ENCODE data around the gene GTF3C2. TPM values are rescaled to one million over a fixed set of nuclear protein-coding genes. Genes with fewer than 3 reads are reported as not detected.

GTF3C2 gene
- total and polyA plus RNA-seq, 8 donors = 21.2 to 34.3 (median 27.7) TPM

GRCh38 chr2:27379383-27379835 lies 22.8 kb upstream of the GTF3C2 start:
- no peak for TF ChIP-seq CTCF (IDR thresholded peaks at IDR 0.05)
- Histone ChIP-seq H3K27me3 (no peaks in the 10 kb centered on the region), H3K4me1 (peaks cover 5 to 14% (median 5%) of the 10 kb centered on the region in 3 donors), H3K4me3 (peak overlapping the region in 3 of 4 donors; percentile 50 to 64 (median 63)), H3K9me3 (no peaks in the 10 kb centered on the region), H3K36me3 (peaks cover 0 to 47% (median 27%) of the 10 kb centered on the region in 3 donors), H3K27ac (peak overlapping the region in 2 of 4 donors; percentile 90 to 92)
- FAIRE-seq (no peak), ATAC-seq (no peak), DNase-seq (no peak)
- WGBS, 2 donors = 47 to 52% methylated on average over 2 of the region's 2 CpGs
- intact Hi-C loops (cut with DNase I) = no loop called here

- no peak for ATAC-seq
- FAIRE-seq = no peak
- intact Hi-C loops (cut with DNase I) = no loop called here
- Histone ChIP-seq H3K4me1 (peaks cover 5 to 14% (median 5%) of the 10 kb centered on the region in 3 donors), H3K4me3 (peak overlapping the region in 1 of 4 donors; percentile 64), H3K9me3 (no peaks in the 10 kb centered on the region), H3K27me3 (no peaks in the 10 kb centered on the region), H3K36me3 (peaks cover 0 to 47% (median 31%) of the 10 kb centered on the region in 3 donors), H3K27ac (no peak overlapping the region)
- WGBS, 2 donors = 73 to 80% methylated on average over 9 of the region's 9 CpGs
- peak in 1 of 6 donors; percentile 44 for DNase-seq
- no peak for TF ChIP-seq CTCF (IDR thresholded peaks at IDR 0.05)
Observed at GRCh38 chr2:27378809-27379290, 22.3 kb upstream of the GTF3C2 start.

- WGBS, 2 donors = 75% methylated on average over 29 of the region's 29 CpGs
- no peaks in the 10 kb centered on the region for H3K27me3 ChIP-seq
- no peak for FAIRE-seq
- no peak overlapping the region for H3K4me3 ChIP-seq
- ATAC-seq = no peak
- peaks cover 5 to 14% (median 5%) of the 10 kb centered on the region in 3 donors for H3K4me1 ChIP-seq
- DNase-seq = peak in 4 of 6 donors; percentile 36 to 82 (median 53)
- H3K9me3 ChIP-seq = no peaks in the 10 kb centered on the region
- intact Hi-C loops (cut with DNase I) = no loop called here
- H3K27ac ChIP-seq = no peak overlapping the region
- peaks cover 0 to 48% (median 36%) of the 10 kb centered on the region in 3 donors for H3K36me3 ChIP-seq
- TF ChIP-seq CTCF (IDR thresholded peaks at IDR 0.05) = no peak
Observed at GRCh38 chr2:27378096-27378808, 21.7 kb upstream of the GTF3C2 start.

GRCh38 chr2:27377618-27378095 lies 21.1 kb upstream of the GTF3C2 start:
- no peaks in the 10 kb centered on the region for H3K9me3 ChIP-seq
- no peak for TF ChIP-seq CTCF (IDR thresholded peaks at IDR 0.05)
- 83 to 85% methylated on average over 18 of the region's 18 CpGs for WGBS, 2 donors
- peaks cover 0 to 52% (median 36%) of the 10 kb centered on the region in 3 donors for H3K36me3 ChIP-seq
- H3K27me3 ChIP-seq = no peaks in the 10 kb centered on the region
- intact Hi-C loops (cut with DNase I) = no loop called here
- no peak overlapping the region for H3K4me3 ChIP-seq
- peaks cover 5 to 14% (median 5%) of the 10 kb centered on the region in 3 donors for H3K4me1 ChIP-seq
- no peak for DNase-seq
- ATAC-seq = no peak
- no peak for FAIRE-seq
- H3K27ac ChIP-seq = no peak overlapping the region

All from pancreas (tissue), 10 donors.